Progenitor cell of endocrine pancreas (in vitro differentiated cells): Measurements from ENCODE around the gene FPGT. TPM values are rescaled to one million over a fixed set of nuclear protein-coding genes. Genes with fewer than 3 reads are reported as not detected.
"Not testable (repeated sequence)": the region's sequence is repeated elsewhere in the genome, so short reads cannot be mapped to it uniquely, and the experiment has no call there.

Experiments
- DNase-seq: peaks from one replicate; pipeline ENCODE4 v3.0.0; 2021; ENCODE audit warnings: low spot score; ENCODE audit not compliant: unreplicated experiment
- H3K27ac Mint-ChIP-seq: 2 replicates; pipeline ENCODE4 v1.8.0; 2021; ENCODE audit warnings: mild to moderate bottlenecking, moderate library complexity, mixed read lengths
- H3K27me3 Mint-ChIP-seq: 2 replicates; pipeline ENCODE4 v1.8.0; 2021; ENCODE audit warnings: mixed read lengths
- H3K36me3 Mint-ChIP-seq: 2 replicates; pipeline ENCODE4 v1.8.0; 2022; ENCODE audit warnings: mixed read lengths; ENCODE audit not compliant: insufficient read depth
- H3K4me1 Mint-ChIP-seq: 2 replicates; pipeline ENCODE4 v1.8.0; 2021; ENCODE audit warnings: low read depth, mixed read lengths
- H3K4me3 Mint-ChIP-seq: 2 replicates; pipeline ENCODE4 v1.8.0; 2021; ENCODE audit warnings: low read depth, mild to moderate bottlenecking, moderate library complexity, mixed read lengths
- H3K9me3 Mint-ChIP-seq: 2 replicates; pipeline ENCODE4 v1.8.0; 2021; ENCODE audit warnings: low read depth, mixed read lengths
- total RNA-seq: library from RNA; stranded (reverse); gene quantifications from 2 replicates; pipeline ENCODE4 v1.2.1, GENCODE V29; 2021
- TF ChIP-seq, protein P1 (sequence below): fragments of 200-600 bp; sonication (generic); IDR thresholded peaks from one replicate; pipeline ENCODE4 v1.5.0; 2021; ENCODE audit warnings: antibody characterized with exemption, mild to moderate bottlenecking; ENCODE audit not compliant: unreplicated experiment

FPGT gene
- total RNA-seq, 1 donor from 2014 or later: 16.2 TPM

DNA sequence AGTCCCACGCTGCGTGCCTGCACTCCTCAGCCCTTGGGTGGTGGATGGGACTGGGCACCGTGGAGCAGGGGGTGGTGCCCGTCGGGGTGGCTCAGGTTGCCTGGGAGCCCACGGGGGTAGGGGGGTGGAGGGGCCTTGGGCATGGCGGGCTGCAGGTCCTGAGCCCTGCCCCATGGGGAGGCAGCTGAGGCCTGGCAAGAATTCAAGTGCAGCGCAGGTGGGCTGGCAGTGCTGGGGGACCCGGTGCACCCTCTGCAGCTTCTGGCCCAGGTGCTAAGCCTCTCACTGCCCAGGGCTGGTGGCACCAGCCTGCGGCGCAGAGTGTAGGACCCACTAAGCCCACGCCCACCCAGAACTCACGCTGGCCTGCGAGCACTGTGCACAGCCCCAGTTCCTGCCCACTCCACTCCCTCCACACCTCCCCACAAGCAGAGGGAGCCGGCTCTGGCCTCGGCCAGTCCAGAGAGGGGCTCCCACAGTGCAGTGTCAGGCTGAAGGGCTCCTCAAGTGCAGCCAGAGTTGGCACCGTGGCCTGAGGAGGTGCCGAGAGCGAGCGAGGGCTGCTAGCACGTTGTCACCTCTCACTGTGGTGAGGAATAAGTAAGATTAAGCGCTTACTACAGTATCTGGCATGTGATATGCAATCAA lies 50.0 kb downstream of the FPGT start:
- no peaks in the 10 kb centered on the region for H3K36me3 Mint-ChIP-seq
- DNase-seq: no peak
- peaks cover 8% of the 10 kb centered on the region for H3K4me1 Mint-ChIP-seq
- H3K27ac Mint-ChIP-seq: no peak overlapping the region
- no peaks in the 10 kb centered on the region for H3K27me3 Mint-ChIP-seq
- H3K4me3 Mint-ChIP-seq: no peak overlapping the region
- TF ChIP-seq, protein P1, sequence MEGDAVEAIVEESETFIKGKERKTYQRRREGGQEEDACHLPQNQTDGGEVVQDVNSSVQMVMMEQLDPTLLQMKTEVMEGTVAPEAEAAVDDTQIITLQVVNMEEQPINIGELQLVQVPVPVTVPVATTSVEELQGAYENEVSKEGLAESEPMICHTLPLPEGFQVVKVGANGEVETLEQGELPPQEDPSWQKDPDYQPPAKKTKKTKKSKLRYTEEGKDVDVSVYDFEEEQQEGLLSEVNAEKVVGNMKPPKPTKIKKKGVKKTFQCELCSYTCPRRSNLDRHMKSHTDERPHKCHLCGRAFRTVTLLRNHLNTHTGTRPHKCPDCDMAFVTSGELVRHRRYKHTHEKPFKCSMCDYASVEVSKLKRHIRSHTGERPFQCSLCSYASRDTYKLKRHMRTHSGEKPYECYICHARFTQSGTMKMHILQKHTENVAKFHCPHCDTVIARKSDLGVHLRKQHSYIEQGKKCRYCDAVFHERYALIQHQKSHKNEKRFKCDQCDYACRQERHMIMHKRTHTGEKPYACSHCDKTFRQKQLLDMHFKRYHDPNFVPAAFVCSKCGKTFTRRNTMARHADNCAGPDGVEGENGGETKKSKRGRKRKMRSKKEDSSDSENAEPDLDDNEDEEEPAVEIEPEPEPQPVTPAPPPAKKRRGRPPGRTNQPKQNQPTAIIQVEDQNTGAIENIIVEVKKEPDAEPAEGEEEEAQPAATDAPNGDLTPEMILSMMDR: no peak
- H3K9me3 Mint-ChIP-seq: peaks cover 2% of the 10 kb centered on the region

DNA sequence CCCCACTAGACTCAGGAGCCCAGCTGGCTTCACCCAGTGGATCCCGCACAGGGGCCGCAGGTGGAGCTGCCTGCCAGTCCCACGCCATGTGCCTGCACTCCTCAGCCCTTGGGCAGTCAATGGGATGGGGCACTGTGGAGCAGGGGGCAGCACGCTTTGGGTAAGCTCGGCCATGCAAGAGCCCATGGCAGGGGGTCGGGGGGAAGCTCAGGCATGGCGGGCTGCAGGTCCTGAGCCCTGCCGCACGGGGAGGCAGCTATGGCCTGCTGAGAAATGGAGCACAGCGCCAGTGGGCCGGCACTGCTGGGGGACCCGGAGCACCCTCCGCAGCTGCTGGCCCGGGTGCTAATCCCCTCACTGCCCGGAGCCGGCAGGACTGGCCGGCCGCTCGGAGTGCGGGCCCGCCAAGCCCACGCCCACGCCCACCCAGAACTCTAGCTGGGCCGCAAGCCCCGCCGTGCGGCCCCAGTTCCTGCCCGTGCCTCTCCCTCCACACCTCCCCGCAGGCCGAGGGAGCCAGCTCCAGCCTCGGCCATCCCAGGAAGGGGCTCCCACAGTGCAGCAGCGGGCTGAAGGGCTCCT lies 55.3 kb downstream of the FPGT start:
- not testable (repeated sequence) for H3K36me3 Mint-ChIP-seq, H3K4me3 Mint-ChIP-seq, H3K9me3 Mint-ChIP-seq, H3K4me1 Mint-ChIP-seq, DNase-seq, H3K27me3 Mint-ChIP-seq, H3K27ac Mint-ChIP-seq

Other genes with a start within 250 kb of the FPGT start
- gene LRRIQ3, start 66 bp upstream of the FPGT start, total RNA-seq: 1.0 and 1.4 TPM in 2 replicates
- not detected in 2 replicates for gene TNNI3K, start 37.1 kb downstream of the FPGT start, total RNA-seq